Retinal pigment epithelial cell (primary cell): ENCODE data around the gene FZD2.

Source experiments
- DNase-seq: peaks from one replicate; pipeline ENCODE4 v3.0.0-alpha.2; 2010; ENCODE audit warnings: low read depth
- H3K4me3 ChIP-seq: 2 replicates; pipeline ENCODE4 v1.5.1; 2011; ENCODE audit warnings: mild to moderate bottlenecking, low read length, control low read depth, moderate library complexity
- TF ChIP-seq, protein P1 (sequence below): conservative IDR thresholded peaks from 2 replicates; pipeline ENCODE4 v1.5.1; 2011; ENCODE audit warnings: low read depth, low read length, control low read depth, inconsistent platforms

Gene FZD2

DNA sequence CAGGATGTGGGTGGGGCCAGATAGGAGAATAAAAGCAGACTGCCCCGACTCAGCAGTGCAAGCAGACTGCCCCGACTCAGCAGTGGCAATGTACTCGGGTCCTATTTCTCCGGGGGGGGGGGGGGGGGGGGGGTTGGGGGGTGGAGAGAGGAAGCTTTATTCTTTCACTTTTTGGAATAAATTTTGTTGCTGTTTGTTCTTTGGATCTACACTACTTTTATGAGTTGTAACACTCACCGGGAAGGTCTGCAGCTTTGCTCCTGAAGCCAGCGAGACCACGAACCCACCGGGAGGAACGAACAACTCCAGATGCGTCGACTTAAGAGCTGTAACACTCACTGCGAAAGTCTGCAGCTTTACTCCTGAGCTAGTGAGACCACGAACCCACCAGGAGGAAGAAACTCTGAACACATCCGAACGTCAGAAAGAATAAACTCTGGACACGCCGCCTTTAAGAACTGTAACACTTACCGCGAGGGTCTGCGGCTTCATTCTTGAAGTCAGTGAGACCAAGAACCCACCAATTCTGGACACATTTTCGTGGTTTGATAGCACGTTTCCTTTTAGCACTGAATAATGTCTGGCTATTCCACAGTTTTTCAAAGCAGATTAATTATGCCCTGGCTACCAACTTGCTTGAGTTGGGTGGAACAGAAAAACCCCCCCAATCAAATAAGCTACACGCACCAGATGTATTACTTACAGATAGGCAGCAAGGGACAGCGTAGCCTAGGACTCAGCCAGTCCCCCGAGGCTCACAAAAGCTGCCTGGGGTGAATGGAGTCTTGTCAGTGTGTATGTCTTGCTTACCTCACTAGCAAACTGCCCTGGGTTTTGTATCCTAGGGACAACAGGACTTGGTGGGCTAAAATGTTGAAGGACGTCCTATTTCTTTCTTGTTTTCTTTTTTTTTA lies 11.9 kb downstream of the FZD2 start:
- TF ChIP-seq, protein P1, sequence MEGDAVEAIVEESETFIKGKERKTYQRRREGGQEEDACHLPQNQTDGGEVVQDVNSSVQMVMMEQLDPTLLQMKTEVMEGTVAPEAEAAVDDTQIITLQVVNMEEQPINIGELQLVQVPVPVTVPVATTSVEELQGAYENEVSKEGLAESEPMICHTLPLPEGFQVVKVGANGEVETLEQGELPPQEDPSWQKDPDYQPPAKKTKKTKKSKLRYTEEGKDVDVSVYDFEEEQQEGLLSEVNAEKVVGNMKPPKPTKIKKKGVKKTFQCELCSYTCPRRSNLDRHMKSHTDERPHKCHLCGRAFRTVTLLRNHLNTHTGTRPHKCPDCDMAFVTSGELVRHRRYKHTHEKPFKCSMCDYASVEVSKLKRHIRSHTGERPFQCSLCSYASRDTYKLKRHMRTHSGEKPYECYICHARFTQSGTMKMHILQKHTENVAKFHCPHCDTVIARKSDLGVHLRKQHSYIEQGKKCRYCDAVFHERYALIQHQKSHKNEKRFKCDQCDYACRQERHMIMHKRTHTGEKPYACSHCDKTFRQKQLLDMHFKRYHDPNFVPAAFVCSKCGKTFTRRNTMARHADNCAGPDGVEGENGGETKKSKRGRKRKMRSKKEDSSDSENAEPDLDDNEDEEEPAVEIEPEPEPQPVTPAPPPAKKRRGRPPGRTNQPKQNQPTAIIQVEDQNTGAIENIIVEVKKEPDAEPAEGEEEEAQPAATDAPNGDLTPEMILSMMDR, result no peak
- H3K4me3 ChIP-seq, result no peak overlapping the region
- no peak for DNase-seq

DNA sequence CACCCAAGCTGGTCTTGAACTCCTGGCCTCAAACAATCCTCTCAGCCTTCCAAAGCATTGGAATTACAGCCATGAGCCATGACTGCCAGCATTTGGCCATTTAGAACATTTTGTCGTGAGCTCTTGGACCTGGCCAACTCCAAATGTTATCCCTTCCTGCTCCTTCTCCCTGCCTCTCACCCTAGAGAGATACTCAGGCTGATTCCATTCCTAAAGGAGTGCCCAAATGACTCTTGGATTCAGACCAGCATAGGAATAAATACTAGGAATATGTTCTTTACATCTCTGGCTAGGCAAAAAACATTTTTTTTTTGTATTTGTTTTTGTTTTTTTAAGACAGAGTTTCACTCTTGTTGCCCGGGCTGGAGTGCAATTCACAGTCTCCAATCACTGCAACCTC lies 15.5 kb downstream of the FZD2 start:
- no peak overlapping the region for H3K4me3 ChIP-seq
- TF ChIP-seq, protein P1, result no peak
- no peak for DNase-seq

DNA sequence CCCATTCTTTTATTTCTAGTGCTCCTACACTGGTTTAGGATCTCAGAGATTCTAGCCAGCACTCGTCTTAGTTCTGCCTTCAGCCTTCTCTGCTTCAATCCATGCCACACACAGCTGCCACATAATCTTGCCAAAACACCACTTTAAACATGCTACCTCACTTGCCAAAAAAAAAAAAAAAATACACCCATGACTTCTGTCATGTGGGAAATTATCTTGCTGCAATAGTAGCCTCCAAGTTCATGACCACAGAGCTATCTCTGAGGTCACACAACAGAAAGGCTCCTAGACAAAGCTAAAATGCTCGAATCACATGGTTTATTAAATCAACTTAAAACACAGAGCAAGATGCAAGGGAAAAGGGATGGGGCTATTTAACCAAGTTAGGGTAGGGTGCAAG lies 18.1 kb downstream of the FZD2 start:
- no peak for DNase-seq
- H3K4me3 ChIP-seq, result no peak overlapping the region
- TF ChIP-seq, protein P1, result no peak

DNA sequence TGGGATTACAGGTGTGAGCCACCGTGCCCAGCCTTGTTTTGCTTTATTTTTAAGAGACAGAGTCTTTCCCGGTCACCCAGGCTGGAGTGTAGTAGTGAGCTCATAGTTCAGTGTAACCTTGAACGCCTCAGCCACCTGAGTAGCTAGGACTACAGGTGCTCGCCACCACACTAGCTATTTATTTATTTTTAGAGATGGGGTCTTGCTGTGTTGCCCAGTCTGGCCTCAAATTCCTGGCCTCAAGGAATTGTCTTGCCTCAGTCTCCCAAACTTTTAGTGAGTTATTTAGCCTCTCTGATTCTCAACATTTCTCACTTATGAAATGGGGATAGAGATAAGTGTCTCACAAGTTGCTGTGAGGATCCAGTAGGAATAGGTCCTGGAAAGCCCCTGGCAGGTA lies 21.7 kb downstream of the FZD2 start:
- TF ChIP-seq, protein P1, result no peak
- no peak overlapping the region for H3K4me3 ChIP-seq
- no peak for DNase-seq

DNA sequence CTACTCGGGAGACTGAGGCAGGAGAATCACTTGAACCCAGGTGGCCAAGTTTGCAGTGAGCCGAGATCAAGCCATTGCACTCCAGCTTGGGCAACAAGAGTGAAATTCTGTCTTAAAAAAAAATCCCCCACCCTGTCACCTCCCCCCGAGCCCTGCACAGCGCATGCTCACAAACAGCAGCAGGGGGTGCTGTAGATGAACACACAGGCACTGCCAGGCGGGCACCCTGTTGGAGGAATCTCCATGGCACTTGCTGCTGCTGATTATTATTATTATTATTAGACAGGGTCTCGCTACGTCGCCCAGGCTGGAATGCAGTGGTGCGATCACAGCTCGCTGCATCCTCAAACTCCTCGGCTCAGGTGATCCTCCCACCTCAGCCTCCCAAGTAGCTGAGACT lies 24.6 kb downstream of the FZD2 start:
- no peak for DNase-seq
- no peak overlapping the region for H3K4me3 ChIP-seq
- TF ChIP-seq, protein P1, result peak; percentile 34

DNA sequence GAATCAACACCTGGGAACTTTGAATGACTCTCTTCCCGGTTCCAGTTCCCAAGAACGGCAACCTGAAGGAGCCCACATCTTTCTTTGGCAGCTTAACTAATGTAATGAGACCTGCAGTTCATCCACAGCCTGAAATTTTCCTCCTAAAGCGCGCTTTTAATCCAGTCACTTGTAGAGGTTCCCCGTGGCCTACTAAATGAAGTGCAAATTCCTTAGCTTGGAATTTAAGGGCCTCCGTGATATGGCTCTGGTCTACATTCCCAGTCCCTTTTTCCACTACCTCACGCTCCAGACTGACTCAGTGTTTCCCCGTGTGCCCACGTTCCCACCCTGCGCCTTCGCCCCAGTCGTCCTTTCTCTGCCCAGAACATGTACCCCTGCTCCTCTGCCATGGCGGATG lies 27.2 kb downstream of the FZD2 start:
- TF ChIP-seq, protein P1, result no peak
- DNase-seq, result peak; percentile 73

DNA sequence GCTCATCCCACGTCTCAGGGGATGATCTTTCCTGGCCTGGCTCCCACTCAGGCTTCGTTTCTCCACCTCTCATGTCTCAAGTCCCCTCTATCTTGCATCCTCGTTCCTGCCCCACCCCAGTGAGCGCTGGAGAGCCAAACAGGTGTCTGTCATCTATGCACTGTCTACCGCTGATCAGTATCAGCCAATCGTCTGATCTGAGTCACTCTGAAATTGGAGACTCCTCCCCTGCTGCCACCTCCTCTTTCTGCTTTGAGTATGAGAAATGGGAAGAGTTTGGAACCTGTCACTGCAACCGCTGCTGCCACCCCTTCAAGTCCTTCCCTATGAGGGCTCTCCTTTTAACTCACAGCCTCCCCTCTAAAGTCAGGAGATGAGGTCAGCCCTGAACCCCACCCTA lies 28.0 kb downstream of the FZD2 start:
- TF ChIP-seq, protein P1, result no peak
- no peak for DNase-seq
- H3K4me3 ChIP-seq, result no peak overlapping the region

More for the DNA sequence above, 27.2 kb downstream of the FZD2 start:
- no peak overlapping the region for H3K4me3 ChIP-seq
